Measurements from ENCODE around the gene GPANK1. TPM values are rescaled to one million over a fixed set of nuclear protein-coding genes. Genes with fewer than 3 reads are reported as not detected.
A peak's percentile ranks its signal among the peaks of the same experiment; 100 is the strongest.

GPANK1 gene
- total and polyA plus RNA-seq, 9 of the 15 experiments (the other 6 are each of a cell fraction or from before 2014, with no cell fraction given), result 32.2 to 111 (median 46.3) TPM

- TF ChIP-seq RNF219 (CRISPR knock-in tag; IDR thresholded peaks at IDR 0.05) (peak; percentile 58; the same call in 1 of the 2 replicates), ZFP36 (IDR thresholded peaks at IDR 0.05; ENCODE audit: low read depth, low read length, partially characterized antibody) (no peak), NKRF (IDR thresholded peaks at IDR 0.05; ENCODE audit: borderline replicate concordance) (peak; percentile 97), CBFA2T3 (IDR thresholded peaks at IDR 0.05) (0 out of 2 replicates have a peak, but pooled peaks have one; percentile 3), POLR2G (IDR thresholded peaks at IDR 0.05; ENCODE audit: low read depth, low read length) (peak; percentile 66), TAF1 (IDR thresholded peaks at IDR 0.05; ENCODE audit: control insufficient read depth, extremely low read depth, insufficient read depth, low read length, severe bottlenecking) (peak; percentile 96), ZNF589 (CRISPR knock-in tag; IDR thresholded peaks at IDR 0.05; ENCODE audit: low read depth) (peak; percentile 71), ZNF77 (CRISPR knock-in tag; IDR thresholded peaks at IDR 0.05) (peak; percentile 85), ESRRA (IDR thresholded peaks at IDR 0.05; ENCODE audit: borderline replicate concordance, low read depth) (peak; percentile 81), SMARCC2 (IDR thresholded peaks at IDR 0.05; ENCODE audit: low read depth) (peak; percentile 70), GTF2B (IDR thresholded peaks at IDR 0.05; ENCODE audit: extremely low read depth, insufficient read length) (no peak), DMBX1 (CRISPR knock-in tag; IDR thresholded peaks at IDR 0.05; ENCODE audit: borderline replicate concordance) (peak; percentile 78; the same call in 1 of the 2 replicates), HNRNPUL1 (IDR thresholded peaks at IDR 0.05; ENCODE audit: low read length) (peak; percentile 87; the same call in 1 of the 2 replicates), PRPF4 (IDR thresholded peaks at IDR 0.05; ENCODE audit: insufficient read depth, low read depth, low read length, poor library complexity, severe bottlenecking) (peak; percentile 8), SAP30 (IDR thresholded peaks at IDR 0.05; ENCODE audit: borderline replicate concordance, insufficient read depth, low read depth, low read length, poor library complexity, severe bottlenecking) (peak; percentile 81), RAD51 (IDR thresholded peaks at IDR 0.05; ENCODE audit: borderline replicate concordance, low read depth) (peak; percentile 43; the same call in 1 of the 2 replicates), ATF4 (CRISPR knock-in tag; IDR thresholded peaks at IDR 0.05) (0 out of 2 replicates have a peak, but pooled peaks have one; percentile 48)
- TF ChIP-seq, protein P1, sequence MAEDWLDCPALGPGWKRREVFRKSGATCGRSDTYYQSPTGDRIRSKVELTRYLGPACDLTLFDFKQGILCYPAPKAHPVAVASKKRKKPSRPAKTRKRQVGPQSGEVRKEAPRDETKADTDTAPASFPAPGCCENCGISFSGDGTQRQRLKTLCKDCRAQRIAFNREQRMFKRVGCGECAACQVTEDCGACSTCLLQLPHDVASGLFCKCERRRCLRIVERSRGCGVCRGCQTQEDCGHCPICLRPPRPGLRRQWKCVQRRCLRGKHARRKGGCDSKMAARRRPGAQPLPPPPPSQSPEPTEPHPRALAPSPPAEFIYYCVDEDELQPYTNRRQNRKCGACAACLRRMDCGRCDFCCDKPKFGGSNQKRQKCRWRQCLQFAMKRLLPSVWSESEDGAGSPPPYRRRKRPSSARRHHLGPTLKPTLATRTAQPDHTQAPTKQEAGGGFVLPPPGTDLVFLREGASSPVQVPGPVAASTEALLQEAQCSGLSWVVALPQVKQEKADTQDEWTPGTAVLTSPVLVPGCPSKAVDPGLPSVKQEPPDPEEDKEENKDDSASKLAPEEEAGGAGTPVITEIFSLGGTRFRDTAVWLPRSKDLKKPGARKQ (CRISPR knock-in tag; IDR thresholded peaks at IDR 0.05), result 0 out of 2 replicates have a peak, but pooled peaks have one; percentile 71
These were observed 11.7 kb downstream of the GPANK1 start (continued) for GRCh38 chr6:31652925-31653724.
